ENCODE data around the gene TCEANC.

DNA sequence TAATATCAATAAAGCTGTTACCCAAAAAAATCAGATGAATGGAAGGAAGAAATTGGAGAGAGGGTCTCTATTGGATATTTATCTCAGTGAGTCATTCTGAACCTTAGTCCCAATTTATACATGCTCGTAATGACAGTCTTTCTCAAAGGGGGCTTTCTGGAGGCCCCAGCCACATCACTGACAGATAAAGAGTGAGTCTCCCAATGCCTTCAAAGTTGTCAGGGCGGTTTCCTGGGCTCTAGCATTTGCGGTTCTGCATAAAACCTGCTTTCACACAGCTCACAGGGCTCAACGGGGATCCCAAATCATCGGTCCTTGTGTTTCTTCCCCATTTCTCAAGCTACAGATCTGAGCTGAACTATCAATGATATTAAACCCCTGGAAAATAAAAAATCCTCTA is 17.3 kb downstream of the TCEANC start:
- TF ChIP-seq, protein P1, sequence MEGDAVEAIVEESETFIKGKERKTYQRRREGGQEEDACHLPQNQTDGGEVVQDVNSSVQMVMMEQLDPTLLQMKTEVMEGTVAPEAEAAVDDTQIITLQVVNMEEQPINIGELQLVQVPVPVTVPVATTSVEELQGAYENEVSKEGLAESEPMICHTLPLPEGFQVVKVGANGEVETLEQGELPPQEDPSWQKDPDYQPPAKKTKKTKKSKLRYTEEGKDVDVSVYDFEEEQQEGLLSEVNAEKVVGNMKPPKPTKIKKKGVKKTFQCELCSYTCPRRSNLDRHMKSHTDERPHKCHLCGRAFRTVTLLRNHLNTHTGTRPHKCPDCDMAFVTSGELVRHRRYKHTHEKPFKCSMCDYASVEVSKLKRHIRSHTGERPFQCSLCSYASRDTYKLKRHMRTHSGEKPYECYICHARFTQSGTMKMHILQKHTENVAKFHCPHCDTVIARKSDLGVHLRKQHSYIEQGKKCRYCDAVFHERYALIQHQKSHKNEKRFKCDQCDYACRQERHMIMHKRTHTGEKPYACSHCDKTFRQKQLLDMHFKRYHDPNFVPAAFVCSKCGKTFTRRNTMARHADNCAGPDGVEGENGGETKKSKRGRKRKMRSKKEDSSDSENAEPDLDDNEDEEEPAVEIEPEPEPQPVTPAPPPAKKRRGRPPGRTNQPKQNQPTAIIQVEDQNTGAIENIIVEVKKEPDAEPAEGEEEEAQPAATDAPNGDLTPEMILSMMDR (IDR thresholded peaks at IDR 0.05) = no peak
- no peak for TF ChIP-seq POLR2A (IDR thresholded peaks at IDR 0.05)

Data from esophagus squamous epithelium (tissue), 4 donors.